GM23248 (cell line): ENCODE measurements around the gene FHDC1.

Experiments
- EZH2 ChIP-seq: fragments of 200-600 bp; sonication (generic); IDR thresholded peaks from 2 replicates; pipeline ENCODE4 v1.6.1; 2018; ENCODE audit warnings: antibody characterized with exemption, mild to moderate bottlenecking; ENCODE audit not compliant: insufficient read depth, poor library complexity, severe bottlenecking
- EZH2phosphoT487 ChIP-seq: fragments of 200-600 bp; sonication (generic); IDR thresholded peaks from 2 replicates; pipeline ENCODE4 v1.6.1; 2018; ENCODE audit warnings: antibody characterized with exemption, moderate library complexity, mild to moderate bottlenecking, low read depth; ENCODE audit not compliant: insufficient read depth

GRCh38 chr4:152898606-152899005 is 37.5 kb upstream of the FHDC1 start:
- no peak for TF ChIP-seq EZH2
- TF ChIP-seq EZH2phosphoT487 = no peak
